Adrenal gland (tissue), 5 donors: ENCODE results near the gene SERPINA1.
"Not testable (repeated sequence)": the region's sequence is repeated elsewhere in the genome, so short reads cannot be mapped to it uniquely, and the experiment has no call there.

Experiments
- CTCF ChIP-seq, 6 experiments: fragments of 450-650 bp in 4 of 6; fragments of 200-600 bp in 2 of 6; sonication (generic) in 1 of 6; IDR thresholded peaks; 1 replicate in 5 of 6; 2 replicates in 1 of 6; pipeline versions ENCODE4 v1.5.1 to v1.8.0; 2016 to 2021; ENCODE audit warnings: antibody characterized with exemption in 6 of 6, mild to moderate bottlenecking in 2 of 6, moderate library complexity in 1 of 6
- POLR2A ChIP-seq, 2 donors: fragments of 450-650 bp; IDR thresholded peaks; one replicate each; pipeline ENCODE4 v1.6.1; 2017; ENCODE audit warnings: antibody characterized with exemption in 2 of 2, mild to moderate bottlenecking in 2 of 2, moderate library complexity in 1 of 2
- donor health status: DM: no; HTN: no; CAD: no.

- not testable (repeated sequence) for TF ChIP-seq CTCF, POLR2A (IDR thresholded peaks at IDR 0.05)
Measured at GRCh38 chr14:94417497-94418205, 29.2 kb upstream of the SERPINA1 start.
